Type B pancreatic cell (in vitro differentiated cells): ENCODE measurements around the gene E4F1. TPM values are rescaled to one million over a fixed set of nuclear protein-coding genes. Genes with fewer than 3 reads are reported as not detected.
A peak's percentile ranks its signal among the peaks of the same experiment; 100 is the strongest.

Experiments
- DNase-seq: peaks from one replicate; pipeline ENCODE4 v3.0.0; 2021; ENCODE audit warnings: mixed read lengths; ENCODE audit not compliant: unreplicated experiment; ENCODE audit errors: extremely low spot score
- H3K27ac Mint-ChIP-seq: 2 replicates; pipeline ENCODE4 v1.8.0; 2021; ENCODE audit warnings: mild to moderate bottlenecking, mixed read lengths
- H3K27me3 Mint-ChIP-seq: 2 replicates; pipeline ENCODE4 v1.8.0; 2021; ENCODE audit warnings: mixed read lengths
- H3K36me3 Mint-ChIP-seq: 2 replicates; pipeline ENCODE4 v1.8.0; 2021; ENCODE audit warnings: mixed read lengths
- H3K4me1 Mint-ChIP-seq: one replicate; pipeline ENCODE4 v1.8.0; 2021; ENCODE audit warnings: mixed read lengths; ENCODE audit not compliant: unreplicated experiment
- H3K4me3 Mint-ChIP-seq: 2 replicates; pipeline ENCODE4 v1.8.0; 2021; ENCODE audit warnings: mild to moderate bottlenecking, mixed read lengths
- H3K9me3 Mint-ChIP-seq: 2 replicates; pipeline ENCODE4 v1.8.0; 2021; ENCODE audit warnings: mixed read lengths
- CTCF ChIP-seq: fragments of 200-600 bp; sonication (generic); conservative IDR thresholded peaks from 2 replicates; pipeline ENCODE4 v1.5.0; 2021; ENCODE audit warnings: antibody characterized with exemption, mild to moderate bottlenecking
- total RNA-seq: library from RNA; stranded (reverse); gene quantifications from 2 replicates; pipeline ENCODE4 v1.2.1, GENCODE V29; 2021; ENCODE audit warnings: low replicate concordance

Gene E4F1
- total RNA-seq, 1 donor from 2014 or later = 30.4 TPM

DNA sequence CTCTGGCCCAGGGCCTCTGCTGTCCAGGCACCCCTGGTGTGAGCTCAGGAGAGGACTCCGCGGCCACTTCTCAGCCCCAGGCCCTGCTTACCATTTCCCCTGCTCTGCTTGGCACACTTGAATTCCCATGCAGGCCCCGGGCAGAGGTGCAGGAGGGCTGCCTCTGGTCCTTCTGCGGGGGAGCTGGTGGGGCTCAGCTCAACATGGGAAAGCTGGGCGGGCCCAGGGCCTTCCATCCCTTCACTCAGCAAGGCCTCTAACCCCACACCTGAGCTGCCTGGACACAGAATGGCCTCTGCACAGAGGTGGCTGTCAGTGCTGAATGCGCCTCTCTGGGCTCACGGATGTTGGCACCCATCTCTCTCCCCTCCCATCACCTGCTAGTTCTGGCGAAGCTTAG, 57.1 kb downstream of the E4F1 start:
- Mint-ChIP-seq H3K27me3 (peaks cover 3% of the 10 kb centered on the region), H3K27ac (no peak overlapping the region), H3K9me3 (no peaks in the 10 kb centered on the region), H3K36me3 (no peaks in the 10 kb centered on the region), H3K4me3 (no peak overlapping the region), H3K4me1 (no peaks in the 10 kb centered on the region)
- DNase-seq = no peak
- no peak for TF ChIP-seq CTCF

DNA sequence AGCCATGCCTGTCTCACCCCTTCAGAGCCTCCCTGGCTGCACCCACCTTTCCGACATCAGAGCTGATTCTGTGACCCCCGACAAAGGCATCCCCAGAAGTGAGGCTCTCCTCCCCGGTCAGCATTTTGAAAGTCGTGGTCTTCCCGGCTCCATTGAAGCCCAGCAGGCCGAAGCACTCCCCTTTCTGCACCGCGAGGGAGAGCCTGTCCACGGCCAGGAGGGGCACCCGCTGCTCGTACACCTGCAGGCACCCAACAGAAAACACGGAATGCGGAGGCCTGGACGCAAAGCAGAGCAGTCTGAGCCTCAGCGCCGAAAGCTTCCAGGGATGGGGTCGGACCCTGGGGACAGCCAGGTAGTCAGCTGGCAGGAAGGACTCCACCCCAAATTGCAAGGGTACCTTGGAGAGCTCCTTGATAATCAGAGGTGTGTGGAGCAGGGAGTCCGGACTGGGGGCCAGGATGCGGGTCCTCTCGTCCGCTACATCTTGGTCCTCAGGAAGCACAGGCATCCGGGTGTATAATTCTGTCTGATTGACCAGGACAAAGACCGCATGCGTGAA, 57.7 kb downstream of the E4F1 start:
- H3K27ac Mint-ChIP-seq = no peak overlapping the region
- no peaks in the 10 kb centered on the region for H3K9me3 Mint-ChIP-seq
- no peaks in the 10 kb centered on the region for H3K4me1 Mint-ChIP-seq
- TF ChIP-seq CTCF = no peak
- no peak overlapping the region for H3K4me3 Mint-ChIP-seq
- no peak for DNase-seq
- no peaks in the 10 kb centered on the region for H3K36me3 Mint-ChIP-seq
- H3K27me3 Mint-ChIP-seq = peaks cover 3% of the 10 kb centered on the region

GRCh38 chr16:2282262-2282661, 58.9 kb downstream of the E4F1 start:
- Mint-ChIP-seq H3K36me3 (no peaks in the 10 kb centered on the region), H3K9me3 (no peaks in the 10 kb centered on the region), H3K4me3 (no peak overlapping the region), H3K27ac (no peak overlapping the region), H3K27me3 (peaks cover 3% of the 10 kb centered on the region), H3K4me1 (no peaks in the 10 kb centered on the region)
- no peak for TF ChIP-seq CTCF
- no peak for DNase-seq

DNA sequence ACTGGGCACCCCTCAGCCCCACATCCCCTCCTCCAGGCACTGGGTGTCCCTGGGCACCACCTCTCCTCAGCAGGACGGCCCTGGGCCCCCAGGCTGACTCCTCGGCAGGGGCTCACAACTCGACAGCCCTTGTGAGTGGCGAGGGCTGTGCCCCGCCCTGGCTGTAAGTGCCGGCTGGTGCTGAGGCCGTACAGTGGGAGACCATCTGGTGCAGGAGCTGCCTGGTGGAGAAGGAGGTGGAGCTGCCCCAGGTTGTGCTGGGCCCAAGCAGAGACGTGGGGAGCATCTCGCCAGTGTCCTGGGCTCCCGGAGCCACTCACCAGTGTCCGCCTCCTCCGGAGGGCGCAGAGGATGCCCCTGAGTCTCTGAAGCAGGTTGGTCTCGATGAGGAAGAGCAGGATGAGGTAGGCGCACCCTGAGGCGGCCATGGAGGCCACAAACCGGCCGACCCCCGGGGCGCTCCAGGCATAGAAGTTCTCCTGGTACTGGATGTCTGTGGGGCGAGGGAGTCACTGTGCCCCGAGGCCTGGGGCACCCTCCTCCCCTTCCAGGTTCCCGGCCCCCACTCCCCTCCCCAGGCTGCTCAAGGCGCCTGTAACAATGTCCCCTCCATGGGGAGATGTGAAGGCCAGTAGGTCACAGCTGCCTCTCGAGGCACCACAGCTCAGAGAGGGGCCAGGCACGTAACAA, 59.6 kb downstream of the E4F1 start:
- Mint-ChIP-seq H3K4me1 (no peaks in the 10 kb centered on the region), H3K4me3 (no peak overlapping the region), H3K27me3 (peaks cover 3% of the 10 kb centered on the region), H3K9me3 (no peaks in the 10 kb centered on the region), H3K27ac (no peak overlapping the region), H3K36me3 (no peaks in the 10 kb centered on the region)
- no peak for DNase-seq
- TF ChIP-seq CTCF = no peak

DNA sequence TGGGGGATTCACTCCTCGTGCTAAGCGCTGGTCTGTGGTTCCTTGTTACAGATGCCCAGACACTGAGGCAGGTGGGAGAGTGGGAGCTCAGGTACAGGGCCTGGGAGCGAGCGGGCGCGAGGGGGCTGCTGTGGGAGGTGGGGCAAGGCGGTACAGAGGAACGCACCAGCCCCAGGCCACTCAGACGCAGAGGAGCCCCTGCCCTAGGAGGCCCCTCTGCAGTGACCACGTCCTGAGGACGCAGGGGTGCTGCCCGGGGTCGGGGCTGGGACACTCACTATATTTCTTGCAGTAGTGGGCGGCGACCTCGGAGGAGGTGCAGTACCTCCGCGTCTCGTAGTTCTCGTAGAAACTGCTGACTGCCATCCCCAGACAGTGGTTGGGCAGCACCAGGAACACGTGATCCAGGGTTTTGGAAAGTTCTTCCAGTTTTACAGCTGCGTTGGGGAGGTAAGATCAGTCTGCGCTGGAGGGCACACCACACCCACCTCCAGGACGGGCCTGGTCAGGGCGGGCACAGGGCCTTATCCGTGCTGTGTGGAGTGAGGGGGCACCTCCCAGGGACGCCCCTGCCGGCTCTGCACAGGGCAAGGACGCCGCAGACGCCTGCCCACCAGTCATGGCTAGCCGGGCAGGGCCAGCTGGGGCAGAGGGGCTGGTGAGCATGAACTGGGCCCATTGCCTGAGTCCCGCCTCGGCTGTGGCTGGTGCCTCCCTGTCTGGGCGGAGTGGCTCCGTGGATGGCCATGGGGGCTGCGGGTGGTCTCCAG, 60.8 kb downstream of the E4F1 start:
- peaks cover 3% of the 10 kb centered on the region for H3K27me3 Mint-ChIP-seq

More for the DNA sequence above, 60.8 kb downstream of the E4F1 start:
- H3K27ac Mint-ChIP-seq = peak overlapping the region; percentile 1
- no peaks in the 10 kb centered on the region for H3K4me1 Mint-ChIP-seq
- no peak for DNase-seq
- H3K9me3 Mint-ChIP-seq = no peaks in the 10 kb centered on the region
- TF ChIP-seq CTCF = no peak
- H3K36me3 Mint-ChIP-seq = no peaks in the 10 kb centered on the region
- no peak overlapping the region for H3K4me3 Mint-ChIP-seq
